ENCODE data around the gene PTPRJ.

PTPRJ gene

GRCh38 chr11:47995360-47995769, 15.0 kb downstream of the PTPRJ start:
- Histone ChIP-seq H3K27ac (no peak overlapping the region), H3K36me3 (no peaks in the 10 kb centered on the region), H3K27me3 (ENCODE audit: insufficient read depth, low read depth, severe bottlenecking) (no peaks in the 10 kb centered on the region), H3K4me3 (ENCODE audit: low read depth, low read length) (no peak overlapping the region), H3K9me3 (ENCODE audit: severe bottlenecking) (no peaks in the 10 kb centered on the region)
- DNase-seq = no peak
- TF ChIP-seq CTCF (IDR thresholded peaks at IDR 0.05; ENCODE audit: low read depth, low read length) = no peak

GRCh38 chr11:47997063-47998053, 17.0 kb downstream of the PTPRJ start:
- no peak overlapping the region for H3K27ac ChIP-seq
- no peak for TF ChIP-seq CTCF (IDR thresholded peaks at IDR 0.05; ENCODE audit: low read depth, low read length)

GRCh38 chr11:47998345-47998732, 18.0 kb downstream of the PTPRJ start:
- no peak for TF ChIP-seq CTCF (IDR thresholded peaks at IDR 0.05; ENCODE audit: low read depth, low read length)
- Histone ChIP-seq H3K4me3 (ENCODE audit: low read depth, low read length) (no peak overlapping the region), H3K27ac (no peak overlapping the region), H3K27me3 (ENCODE audit: insufficient read depth, low read depth, severe bottlenecking) (no peaks in the 10 kb centered on the region), H3K36me3 (no peaks in the 10 kb centered on the region), H3K9me3 (ENCODE audit: severe bottlenecking) (no peaks in the 10 kb centered on the region)
- no peak for DNase-seq

More at GRCh38 chr11:47997063-47998053, 17.0 kb downstream of the PTPRJ start:
- Histone ChIP-seq H3K36me3 (no peaks in the 10 kb centered on the region), H3K4me3 (ENCODE audit: low read depth, low read length) (no peak overlapping the region), H3K9me3 (ENCODE audit: severe bottlenecking) (no peaks in the 10 kb centered on the region), H3K27me3 (ENCODE audit: insufficient read depth, low read depth, severe bottlenecking) (no peaks in the 10 kb centered on the region)
- DNase-seq = no peak

- no peak for TF ChIP-seq CTCF (IDR thresholded peaks at IDR 0.05; ENCODE audit: low read depth, low read length)
- H3K4me3 ChIP-seq (ENCODE audit: low read depth, low read length) = no peak overlapping the region
- DNase-seq = no peak
- no peaks in the 10 kb centered on the region for H3K9me3 ChIP-seq (ENCODE audit: severe bottlenecking)
- no peaks in the 10 kb centered on the region for H3K27me3 ChIP-seq (ENCODE audit: insufficient read depth, low read depth, severe bottlenecking)
- H3K27ac ChIP-seq = no peak overlapping the region
- no peaks in the 10 kb centered on the region for H3K36me3 ChIP-seq
These were observed 18.5 kb downstream of the PTPRJ start for GRCh38 chr11:47998733-47999359.

- H3K9me3 ChIP-seq (ENCODE audit: severe bottlenecking) = no peaks in the 10 kb centered on the region
- no peak for TF ChIP-seq CTCF (IDR thresholded peaks at IDR 0.05; ENCODE audit: low read depth, low read length)
- no peak overlapping the region for H3K27ac ChIP-seq
- DNase-seq = no peak
- H3K27me3 ChIP-seq (ENCODE audit: insufficient read depth, low read depth, severe bottlenecking) = no peaks in the 10 kb centered on the region
- no peak overlapping the region for H3K4me3 ChIP-seq (ENCODE audit: low read depth, low read length)
- H3K36me3 ChIP-seq = no peaks in the 10 kb centered on the region
These were observed 20.1 kb downstream of the PTPRJ start for GRCh38 chr11:48000432-48000831.

Measured in WERI-Rb-1 (cell line).